Stimulated activated CD4-positive, alpha-beta T cell treated with anti-CD3 and anti-CD28 coated beads, Interleukin-12 subunit alpha, Interleukin-12 subunit beta, amount 100 ng/mL, for 48 hours (primary cell): ENCODE measurements around the gene PRR14L.
"Not testable (repeated sequence)": the region's sequence is repeated elsewhere in the genome, so short reads cannot be mapped to it uniquely, and the experiment has no call there.

Experiments used
- DNase-seq, 3 donors: peaks; one replicate each; pipeline ENCODE4 v3.0.0-alpha.2; 2020; ENCODE audit warnings: low read depth in 2 of 3, low spot score in 1 of 3

Gene PRR14L

DNA sequence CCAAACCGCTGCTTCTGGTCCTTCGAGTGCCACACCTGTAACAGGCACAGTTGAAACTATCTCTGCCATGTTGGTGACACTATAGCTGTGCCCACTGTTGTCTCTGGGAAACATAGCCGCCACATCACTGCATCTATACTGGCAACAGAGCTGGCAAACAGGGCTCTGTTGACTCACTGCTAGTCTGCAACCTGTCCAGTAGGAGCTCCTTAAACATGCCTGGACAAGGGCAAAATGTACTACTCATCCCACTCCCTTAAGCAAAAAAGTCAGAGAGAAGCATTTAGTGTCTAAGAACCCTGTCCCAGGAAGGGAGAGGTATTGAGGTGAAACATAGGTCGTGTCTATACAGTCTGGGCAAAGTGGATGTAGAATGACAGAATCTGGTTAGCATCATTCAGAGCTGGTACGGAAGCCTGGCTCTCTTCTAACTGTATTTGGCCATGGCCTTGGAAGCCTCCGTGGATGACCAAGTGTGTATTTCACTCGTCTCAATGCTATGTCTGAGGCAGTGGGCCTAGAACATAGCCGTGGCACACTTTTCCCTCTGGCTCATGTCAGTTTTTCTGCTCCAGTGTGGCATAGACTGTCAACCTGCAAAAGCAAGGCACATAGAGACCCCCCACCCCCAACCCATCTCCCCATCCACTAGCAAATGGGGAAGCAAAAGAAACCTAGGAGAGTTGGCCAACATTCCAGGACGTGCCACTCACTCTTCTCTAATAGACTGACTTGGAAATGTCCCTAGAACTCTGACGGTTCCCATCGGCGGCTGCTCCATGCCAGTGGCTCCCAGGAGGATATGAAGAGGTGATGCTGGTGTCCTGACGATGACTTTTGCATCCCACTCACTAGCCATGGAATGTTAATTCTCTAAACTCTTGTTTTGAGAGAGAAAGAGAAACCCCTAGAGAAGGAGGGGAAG, 66.5 kb downstream of the PRR14L start:
- no peak for DNase-seq

DNA sequence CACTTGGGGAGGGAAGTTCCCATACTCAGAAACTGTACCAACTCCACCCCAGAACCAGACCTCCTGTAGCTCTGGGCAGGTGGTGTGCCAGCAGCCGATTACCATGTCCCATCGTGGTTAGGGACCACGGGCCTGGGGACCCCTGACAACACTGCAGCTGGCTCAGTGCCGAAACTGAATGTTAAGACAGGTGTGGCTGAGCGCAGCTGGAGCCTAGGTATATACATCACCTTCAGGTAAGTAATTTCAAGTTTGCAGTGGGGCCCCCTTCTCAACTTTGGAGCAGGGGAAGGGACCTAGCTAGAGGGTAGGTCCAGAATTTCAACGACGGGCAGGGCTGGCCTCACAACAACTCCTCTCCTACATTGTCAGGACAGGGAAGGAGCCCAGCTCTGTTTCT, 67.2 kb downstream of the PRR14L start:
- no peak for DNase-seq

DNA sequence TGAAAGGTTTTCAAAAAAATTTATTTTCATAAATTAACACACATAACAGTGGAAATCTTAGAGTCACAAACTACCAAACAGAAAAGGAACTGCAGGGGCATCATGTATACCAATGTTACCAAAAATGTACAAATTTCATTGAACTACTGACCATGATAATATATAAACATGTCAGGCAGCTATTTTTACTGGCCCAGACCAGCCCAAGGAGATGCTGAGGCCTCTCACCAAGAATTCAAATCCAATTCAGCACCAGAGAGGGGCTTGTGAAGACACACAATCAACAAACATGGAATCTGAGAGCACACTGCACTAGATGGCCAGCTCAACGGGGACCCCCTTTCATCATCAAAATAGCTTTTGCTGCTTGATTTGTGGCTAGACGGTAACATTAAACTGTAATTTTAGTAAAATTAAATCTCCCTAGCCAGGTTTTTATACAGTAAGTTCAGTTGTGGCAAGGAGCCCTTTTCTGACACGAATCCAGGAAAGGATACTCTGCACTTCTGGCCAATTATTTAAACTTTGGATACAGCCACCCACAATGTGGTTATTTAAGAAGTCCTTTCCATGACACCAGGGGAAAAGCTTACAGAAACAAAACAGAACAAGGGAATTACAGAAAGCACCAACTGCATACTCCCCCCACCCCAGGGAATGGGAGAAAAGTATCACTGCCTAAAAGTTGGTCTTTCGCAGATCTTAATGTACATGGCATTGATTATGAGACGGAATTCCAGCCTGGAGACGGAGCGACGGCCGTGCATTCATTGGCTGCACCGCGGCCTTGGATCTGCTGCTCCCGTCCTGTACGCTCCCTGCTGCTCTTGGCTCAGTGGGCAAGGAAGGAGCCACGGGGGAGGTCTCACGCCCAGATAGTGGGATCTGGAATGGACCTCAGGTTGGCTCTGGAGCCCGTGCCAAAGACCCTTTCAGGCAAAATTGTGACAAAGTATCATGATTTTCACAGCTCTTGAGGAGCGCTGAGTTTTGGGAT, 68.3 kb downstream of the PRR14L start:
- DNase-seq: no peak

DNA sequence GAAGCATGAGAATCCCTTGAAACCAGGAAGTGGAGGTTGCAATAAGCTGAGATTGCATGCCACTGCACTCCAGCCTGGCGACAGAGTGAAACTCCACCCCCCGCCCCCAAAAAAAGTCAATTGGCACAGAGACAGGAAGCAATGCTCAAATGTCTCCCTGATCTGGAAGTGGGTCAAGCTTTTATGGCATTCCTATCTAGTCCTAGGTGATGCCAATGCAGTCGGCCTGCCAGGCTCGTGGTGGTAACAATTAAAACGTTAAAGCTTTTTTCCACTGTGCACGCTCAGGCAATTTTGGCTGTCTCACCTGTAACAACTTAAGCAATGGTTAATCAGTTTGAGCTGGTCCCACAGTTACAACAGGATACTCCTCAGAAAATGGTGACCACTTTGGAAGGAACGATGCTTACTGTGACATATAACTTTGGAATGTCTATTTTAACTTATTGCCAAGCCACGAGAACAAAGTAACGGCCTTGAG, 69.0 kb downstream of the PRR14L start:
- DNase-seq: no peak

DNA sequence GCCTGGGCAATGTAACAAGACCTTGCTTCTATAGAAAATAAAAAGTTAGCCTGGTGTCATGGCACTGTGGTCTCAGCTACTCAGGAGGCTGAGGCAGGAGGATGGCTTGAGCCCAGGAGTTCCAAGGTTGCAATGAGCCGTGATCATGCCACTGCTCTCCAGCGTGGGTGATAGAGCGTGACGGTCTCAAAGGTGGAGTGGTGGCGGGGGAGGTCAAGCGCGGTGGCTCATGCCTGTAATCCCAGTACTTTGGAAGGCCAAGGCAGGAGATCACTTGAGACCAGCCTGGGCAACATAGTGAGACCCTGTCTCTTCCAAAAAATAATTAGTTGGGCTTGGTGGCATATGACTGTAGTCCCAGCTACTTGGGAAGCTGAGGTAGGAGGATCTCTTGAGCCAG, 71.2 kb downstream of the PRR14L start:
- DNase-seq: no peak

DNA sequence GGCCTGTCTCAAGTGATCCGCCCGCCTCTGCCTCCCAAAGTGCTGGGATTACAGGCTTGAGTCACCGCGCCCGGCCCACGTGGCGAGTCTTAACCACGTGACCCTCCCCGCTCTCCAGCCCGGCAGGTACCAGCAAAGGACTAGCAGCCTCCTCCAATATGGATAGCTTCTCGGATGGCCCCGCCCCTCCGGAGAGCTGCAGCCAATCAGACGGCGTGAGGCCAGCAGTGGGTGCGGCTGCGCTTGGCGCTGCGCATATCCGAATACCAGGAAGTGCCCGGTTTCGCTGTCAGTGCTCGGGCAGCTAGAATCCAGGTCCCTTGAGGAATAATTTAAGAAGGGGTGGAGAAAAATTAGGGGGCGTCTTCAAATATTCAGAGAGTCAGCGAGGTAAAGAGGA, 73.2 kb downstream of the PRR14L start:
- peak; percentile 85 to 92 (median 91) for DNase-seq

DNA sequence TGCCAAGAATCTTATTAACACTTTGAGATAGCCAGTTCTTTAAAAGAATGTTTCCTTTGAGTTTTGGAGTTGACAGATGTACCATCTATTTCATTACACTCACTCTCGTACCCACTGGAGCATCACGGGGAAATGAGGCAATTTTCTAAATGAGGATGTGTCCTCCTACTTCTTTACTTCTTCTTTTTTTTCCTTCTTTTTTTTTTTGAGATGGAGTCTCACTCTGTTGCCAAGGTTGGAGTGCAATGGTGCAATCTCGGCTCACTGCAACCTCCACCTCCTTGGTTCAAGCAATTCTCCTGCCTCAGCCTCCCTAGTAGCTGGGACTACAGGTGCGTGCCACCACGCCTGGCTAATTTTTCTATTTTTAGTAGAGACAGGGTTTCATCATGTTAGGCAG, 75.7 kb downstream of the PRR14L start:
- DNase-seq: not testable (repeated sequence)

DNA sequence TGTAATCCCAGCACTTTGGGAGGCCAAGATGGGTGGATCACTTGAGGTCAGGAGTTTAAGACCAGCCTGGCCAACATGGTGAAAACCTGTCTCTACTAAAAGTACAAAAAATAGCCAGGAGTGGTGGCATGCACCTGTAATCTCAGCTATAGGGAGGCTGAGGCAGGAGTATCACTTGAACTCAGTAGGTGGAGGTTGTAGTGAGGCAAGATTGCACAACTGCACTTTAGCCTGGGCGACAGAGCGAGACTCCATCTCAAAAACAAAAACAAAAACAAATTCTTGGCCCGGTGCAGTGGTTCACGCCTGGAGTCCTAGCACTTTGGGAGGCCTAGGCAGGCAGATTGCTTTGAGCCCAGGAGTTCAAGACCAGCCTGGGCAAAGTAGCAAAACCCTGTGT, 81.1 kb downstream of the PRR14L start:
- DNase-seq: not testable (repeated sequence)

DNA sequence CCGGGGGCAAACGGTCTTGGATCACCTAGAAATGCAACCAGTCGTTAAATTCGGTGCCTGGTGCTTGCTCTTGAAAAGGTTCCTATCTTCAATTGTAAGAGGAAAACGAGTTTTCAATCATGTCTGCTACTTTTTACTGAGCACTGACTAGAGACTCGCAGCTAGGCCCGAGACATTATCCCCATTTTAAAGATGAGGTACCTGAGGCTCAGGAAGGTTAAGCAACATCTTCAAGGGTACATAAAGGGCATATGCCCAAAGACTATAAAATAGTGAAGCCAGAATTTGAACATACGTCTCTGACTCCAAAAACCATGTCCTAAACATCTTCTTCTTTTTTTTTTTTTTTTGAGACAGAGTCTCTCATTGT, 87.3 kb downstream of the PRR14L start:
- DNase-seq: no peak

DNA sequence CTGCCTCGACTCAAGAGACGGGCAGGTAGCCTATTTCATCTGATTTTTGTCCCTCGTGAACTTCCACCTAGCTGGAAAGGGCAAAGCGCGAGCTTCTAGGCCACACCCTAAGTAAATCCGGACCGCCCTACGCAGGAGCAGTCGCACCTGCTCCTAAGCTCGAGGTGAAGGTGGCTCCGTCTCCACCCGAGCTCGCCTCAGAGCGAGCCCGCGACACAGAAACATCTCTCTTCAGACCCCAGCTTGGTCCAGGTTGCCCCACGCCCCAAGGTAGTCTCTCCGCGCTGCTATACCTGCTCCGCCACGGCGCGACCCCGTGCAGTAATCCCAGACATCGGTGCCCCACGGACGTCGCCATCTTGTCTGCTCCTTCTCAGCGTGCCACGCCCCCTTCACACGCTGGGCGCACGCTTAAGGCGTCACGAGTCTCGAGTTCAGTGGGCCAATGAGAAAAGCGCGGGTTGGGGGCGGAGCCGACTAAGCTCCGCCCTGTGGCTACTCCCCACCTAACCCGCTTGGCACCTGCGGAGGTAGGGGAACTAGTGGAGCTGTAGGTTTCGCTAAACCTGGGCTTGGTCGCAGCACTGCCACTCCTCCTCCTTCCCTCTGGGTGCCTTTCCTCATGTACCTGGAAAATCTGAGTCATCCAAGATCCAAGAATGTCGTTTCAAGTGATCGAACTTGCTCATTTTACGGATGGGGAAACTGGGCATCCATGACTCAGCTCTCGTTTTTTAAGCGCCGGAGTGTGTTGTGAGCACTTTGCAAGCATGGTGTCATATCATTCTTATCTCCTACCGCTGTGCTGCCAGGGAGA, 87.9 kb downstream of the PRR14L start, which contains the start of gene PISD:
Gene PISD, minus strand, starts transcription at position 365 of the 817 bp plus-strand sequence. Its CDS starts 7 bp downstream, at position 358.
- DNase-seq: peak; percentile 95

DNA sequence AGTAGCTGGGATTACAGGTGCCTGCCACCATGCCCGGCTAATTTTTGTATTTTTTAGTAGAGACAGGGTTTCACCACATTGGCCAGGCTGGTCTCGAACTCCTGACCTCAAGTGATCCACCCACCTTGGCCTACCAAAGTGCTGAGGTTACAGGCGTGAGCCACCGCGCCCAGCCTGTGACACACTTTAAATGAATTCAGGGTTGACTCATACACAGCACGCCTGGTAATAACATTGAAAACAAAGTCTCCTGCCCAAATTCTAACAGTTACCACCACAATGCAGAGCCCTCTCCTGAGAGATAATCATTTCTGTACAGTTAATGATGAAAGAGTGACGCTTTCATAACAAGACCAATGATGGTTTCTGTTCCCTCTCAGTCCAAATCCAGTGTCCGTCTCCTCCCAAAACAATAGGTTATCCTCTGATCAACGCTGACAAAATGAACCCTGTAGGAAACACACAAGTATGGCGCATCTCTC, 89.0 kb downstream of the PRR14L start:
- DNase-seq: peak; percentile 35 to 56 (median 47)

DNA sequence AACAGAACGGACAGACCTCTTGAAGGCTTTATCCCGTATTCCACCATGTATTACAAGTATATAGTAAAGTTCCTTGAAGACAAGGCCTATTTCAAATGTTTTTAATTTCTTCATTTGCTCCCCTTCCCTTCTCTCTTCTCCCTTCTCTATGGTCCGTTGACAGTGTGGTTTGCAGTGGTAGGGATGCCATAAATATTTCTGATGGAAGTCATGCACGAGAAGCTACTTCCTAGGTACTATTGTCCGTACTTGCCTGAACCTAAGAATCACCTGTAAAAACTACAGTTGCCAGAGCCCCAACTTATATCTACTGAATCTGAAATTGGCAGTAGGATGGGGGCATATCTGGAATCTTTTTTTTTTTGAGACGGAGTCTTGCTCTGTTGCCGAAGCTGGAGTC, 90.7 kb downstream of the PRR14L start:
- DNase-seq: no peak

DNA sequence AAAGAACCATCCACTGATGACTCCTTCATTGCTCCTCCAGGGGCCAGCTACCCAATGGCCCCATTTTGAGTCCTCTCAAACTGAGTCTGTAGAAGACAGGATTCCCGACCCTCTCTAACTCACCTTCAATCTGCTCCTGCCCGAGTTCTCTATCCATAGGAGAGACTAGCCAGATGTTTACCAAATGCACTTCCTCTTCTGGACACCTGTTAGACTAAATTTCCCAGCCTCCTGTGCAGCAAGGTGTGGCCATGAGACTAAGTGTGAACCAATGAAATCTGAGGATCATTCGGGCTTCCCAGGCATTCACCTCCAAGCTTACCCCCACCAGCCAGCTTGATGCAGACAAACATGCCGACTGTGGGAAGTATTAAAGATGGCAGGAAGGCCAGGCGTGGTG, 95.5 kb downstream of the PRR14L start:
- no peak for DNase-seq

DNA sequence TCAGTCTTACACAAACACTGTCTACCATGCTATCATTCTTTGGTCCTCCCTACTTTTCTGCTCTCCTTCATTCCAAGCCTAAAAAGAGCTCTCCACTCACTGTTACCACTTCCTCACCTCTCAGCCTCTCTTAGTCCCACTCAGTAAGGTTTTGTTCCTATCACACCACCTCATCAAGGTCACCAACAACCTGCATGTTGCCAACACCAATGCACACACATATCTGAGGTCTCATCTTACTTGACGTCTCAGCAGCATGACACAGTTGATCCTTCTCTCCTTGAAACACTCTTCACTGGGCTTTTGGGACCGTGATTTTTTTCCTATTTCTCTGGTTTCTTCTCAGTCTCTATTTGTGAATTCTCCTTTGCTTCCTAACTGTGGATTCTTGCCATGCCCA, 96.0 kb downstream of the PRR14L start:
- DNase-seq: no peak

DNA sequence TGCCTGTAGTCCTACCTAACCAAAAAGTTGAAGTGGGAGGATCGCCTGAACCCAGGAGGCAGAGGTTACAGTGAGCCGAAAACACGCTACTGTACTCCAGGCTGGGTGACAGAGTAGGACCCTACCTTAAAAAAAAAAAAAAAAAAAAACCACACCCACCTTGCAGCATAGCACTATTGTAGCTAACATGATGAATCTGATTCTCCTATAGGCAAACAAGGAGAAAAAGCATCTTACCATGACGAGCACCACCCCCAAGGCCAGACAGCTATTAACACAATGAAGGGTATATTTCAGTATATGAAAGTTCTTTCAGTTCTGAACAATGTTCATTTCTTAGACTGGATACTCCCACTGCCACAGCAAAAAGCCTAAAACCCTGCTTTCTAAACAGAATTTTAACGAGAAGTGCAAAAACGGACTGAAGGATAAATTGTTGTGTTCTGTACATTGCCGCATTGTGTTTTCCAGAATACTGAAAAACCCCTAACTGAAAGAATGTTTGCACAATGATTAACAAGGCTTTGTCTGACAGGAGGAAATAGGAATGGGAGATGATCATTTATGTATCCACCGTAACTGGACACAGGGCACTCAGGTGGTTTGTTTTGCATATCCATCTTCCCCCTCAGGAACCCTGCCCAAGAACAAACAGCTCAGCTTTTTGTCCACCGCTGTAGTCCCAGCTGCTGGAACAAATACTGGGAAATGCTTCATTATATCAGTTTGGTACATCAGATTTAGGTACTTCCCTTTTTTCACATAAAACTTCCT, 96.8 kb downstream of the PRR14L start:
- no peak for DNase-seq

DNA sequence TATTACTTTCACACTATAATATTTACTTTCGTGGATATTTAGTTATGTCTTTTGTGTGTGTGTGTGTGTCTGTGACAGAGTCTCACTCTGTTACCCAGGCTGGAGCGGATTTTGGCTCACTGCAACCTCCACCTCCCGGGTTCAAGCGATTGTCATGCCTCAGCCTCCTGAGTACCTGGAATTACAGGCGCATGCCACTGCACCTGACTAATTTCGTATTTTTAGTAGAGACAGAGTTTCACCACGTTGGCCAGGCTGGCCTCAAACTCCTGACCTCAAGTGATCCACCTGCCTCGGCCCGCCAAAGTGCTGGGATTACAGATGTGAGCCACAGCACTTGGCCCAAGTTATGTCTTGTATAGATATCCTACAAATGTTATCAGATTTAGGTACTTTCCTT, 97.8 kb downstream of the PRR14L start:
- no peak for DNase-seq

DNA sequence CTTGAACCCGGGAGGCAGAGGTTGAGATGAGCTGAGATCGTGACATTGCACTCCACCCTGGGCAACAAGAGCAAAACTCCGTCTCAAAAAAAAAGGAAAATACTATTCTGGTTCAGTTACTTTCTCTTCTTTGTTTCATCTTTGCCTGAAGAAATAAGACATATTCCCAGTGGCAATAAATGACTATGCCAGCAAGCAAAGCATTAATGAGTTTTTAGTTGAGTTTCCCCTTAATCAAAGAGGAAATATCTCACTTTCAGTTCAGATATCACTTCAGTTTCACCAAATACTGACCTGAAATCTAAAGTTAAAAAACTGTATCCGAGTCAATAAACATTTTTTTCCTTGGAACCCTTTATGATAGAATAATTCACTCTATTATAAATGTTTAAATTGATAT, 98.3 kb downstream of the PRR14L start:
- DNase-seq: no peak

DNA sequence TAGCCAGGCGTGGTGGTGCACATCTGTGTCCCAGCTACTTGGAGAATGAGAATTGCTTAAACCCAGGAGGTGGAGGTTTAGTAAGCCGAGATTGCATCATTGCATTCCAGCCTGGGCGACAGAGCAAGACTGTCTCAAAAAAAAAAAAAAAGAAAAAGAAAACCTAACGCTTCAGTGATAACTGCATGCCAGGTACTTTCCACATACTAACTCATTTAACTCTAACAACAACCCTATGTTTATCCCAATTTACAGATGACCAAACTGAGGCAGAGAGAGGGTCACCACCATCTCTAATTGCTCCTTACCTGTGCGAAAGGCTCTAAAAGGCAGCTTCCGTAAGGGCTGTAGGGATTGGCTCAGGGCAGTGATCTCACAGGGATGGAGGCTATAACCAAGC, 99.5 kb downstream of the PRR14L start:
- DNase-seq: no peak

DNA sequence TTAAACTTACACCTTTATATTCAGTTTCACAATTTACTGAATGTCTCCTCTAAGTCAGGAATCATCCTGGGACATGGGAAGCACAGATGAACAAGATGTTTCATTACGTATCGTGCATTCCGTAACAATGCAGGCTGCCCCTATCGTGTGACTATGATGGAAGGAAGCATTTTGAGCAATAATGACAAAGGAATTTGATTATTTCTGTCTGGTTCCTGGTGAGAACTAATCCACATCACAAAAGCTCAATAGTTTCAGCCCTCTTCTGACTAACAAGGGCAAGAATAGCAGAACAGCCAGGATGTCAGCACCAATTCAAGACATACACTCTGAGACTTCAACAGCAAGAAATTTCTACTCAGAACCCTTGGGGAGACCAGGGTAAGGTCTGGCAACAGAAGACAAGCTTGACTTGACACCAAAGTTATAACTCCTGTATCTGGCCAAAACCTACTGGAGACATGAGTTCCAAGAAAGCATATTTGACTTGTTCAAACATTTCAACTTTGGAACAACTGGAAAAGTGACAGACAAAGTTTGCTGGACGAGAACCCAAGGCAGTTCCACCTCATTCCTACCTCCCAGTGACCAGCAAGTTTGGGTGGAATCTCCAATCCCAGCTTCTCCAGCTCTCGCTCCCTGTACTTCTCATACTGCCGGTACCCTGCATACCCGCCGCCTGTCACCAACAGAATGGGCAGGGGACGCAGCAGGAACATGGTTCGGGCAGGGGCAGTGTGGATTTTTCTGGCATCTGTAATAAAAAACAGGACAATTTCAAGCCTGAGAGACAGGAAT, 102.2 kb downstream of the PRR14L start:
- DNase-seq: no peak
